Measurements from ENCODE around the gene MEGF9. TPM values are rescaled to one million over a fixed set of nuclear protein-coding genes. Genes with fewer than 3 reads are reported as not detected.
A peak's percentile ranks its signal among the peaks of the same experiment; 100 is the strongest.

Gene MEGF9
- total and polyA plus RNA-seq, 2 donors: 3.5 to 3.7 TPM

DNA sequence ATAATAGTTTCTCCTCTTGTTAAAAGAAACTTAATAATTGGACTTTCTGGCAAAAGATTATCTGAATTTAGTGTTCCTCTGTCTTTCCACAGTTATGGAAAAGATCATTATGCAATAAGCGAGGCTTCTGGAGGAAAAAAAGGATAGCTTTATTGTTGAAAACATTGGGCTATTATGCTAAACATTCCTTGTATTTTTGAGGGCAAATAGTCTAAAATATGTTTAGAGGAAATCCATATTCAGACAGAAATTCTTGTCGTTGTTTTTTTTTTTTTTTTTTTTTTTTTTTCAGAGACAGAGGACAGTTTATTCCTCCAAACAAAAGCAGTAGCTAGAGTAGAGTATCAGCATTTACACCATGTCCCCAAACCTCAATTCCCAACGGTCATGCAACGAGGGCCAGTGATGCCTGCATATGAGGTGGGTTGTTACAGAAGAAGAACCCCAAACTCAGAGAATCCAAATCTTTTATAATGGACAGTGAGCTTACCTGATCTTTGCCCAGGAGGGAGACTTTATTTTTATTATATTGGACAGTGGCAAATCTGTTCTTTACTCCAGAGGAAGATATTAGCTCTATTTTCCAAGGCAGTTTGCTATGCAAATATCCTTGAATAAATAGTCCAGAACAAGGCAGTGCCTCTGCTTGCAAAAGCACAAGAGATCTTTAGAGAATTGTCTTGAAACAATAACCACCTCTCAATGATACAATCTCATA is 85.9 kb downstream of the MEGF9 start:
- Histone ChIP-seq H3K4me3 (ENCODE audit: low read length in 2 of 2) (no peak overlapping the region), H3K27me3 (ENCODE audit: control insufficient read depth in 2 of 2, insufficient read depth in 1 of 2, low read length in 1 of 2) (no peaks in the 10 kb centered on the region), H3K9me3 (ENCODE audit: control insufficient read depth in 2 of 2, insufficient read depth in 1 of 2, low read length in 1 of 2) (no peaks in the 10 kb centered on the region), H3K27ac (ENCODE audit: low read depth in 1 of 2, low read length in 1 of 2) (no peak overlapping the region), H3K36me3 (ENCODE audit: control insufficient read depth in 2 of 2, insufficient read depth in 2 of 2, low read length in 1 of 2) (no peaks in the 10 kb centered on the region), H3K4me1 (ENCODE audit: control insufficient read depth in 2 of 2, insufficient read depth in 2 of 2, low read length in 2 of 2) (no peaks in the 10 kb centered on the region)
- no peak for DNase-seq (ENCODE audit: low read depth in 6 of 9, low spot score in 9 of 9)
- WGBS: 98% methylated on average over 4 of the region's 4 CpGs

GRCh38 chr9:120627073-120627472 is 87.2 kb downstream of the MEGF9 start:
- Histone ChIP-seq H3K27me3 (ENCODE audit: control insufficient read depth in 2 of 2, insufficient read depth in 1 of 2, low read length in 1 of 2) (no peaks in the 10 kb centered on the region), H3K4me1 (ENCODE audit: control insufficient read depth in 2 of 2, insufficient read depth in 2 of 2, low read length in 2 of 2) (no peaks in the 10 kb centered on the region), H3K27ac (ENCODE audit: low read depth in 1 of 2, low read length in 1 of 2) (no peak overlapping the region), H3K4me3 (ENCODE audit: low read length in 2 of 2) (no peak overlapping the region), H3K9me3 (ENCODE audit: control insufficient read depth in 2 of 2, insufficient read depth in 1 of 2, low read length in 1 of 2) (no peaks in the 10 kb centered on the region), H3K36me3 (ENCODE audit: control insufficient read depth in 2 of 2, insufficient read depth in 2 of 2, low read length in 1 of 2) (no peaks in the 10 kb centered on the region)
- WGBS: 97% methylated on average over 2 of the region's 2 CpGs
- DNase-seq (ENCODE audit: low read depth in 6 of 9, low spot score in 9 of 9): no peak

- H3K36me3 ChIP-seq (ENCODE audit: control insufficient read depth in 2 of 2, insufficient read depth in 2 of 2, low read length in 1 of 2): no peaks in the 10 kb centered on the region
- 100% methylated on average over 1 of the region's 1 CpG for WGBS
- no peak for DNase-seq (ENCODE audit: low read depth in 6 of 9, low spot score in 9 of 9)
- no peak overlapping the region for H3K4me3 ChIP-seq (ENCODE audit: low read length in 2 of 2)
- no peaks in the 10 kb centered on the region for H3K4me1 ChIP-seq (ENCODE audit: control insufficient read depth in 2 of 2, insufficient read depth in 2 of 2, low read length in 2 of 2)
- H3K27me3 ChIP-seq (ENCODE audit: control insufficient read depth in 2 of 2, insufficient read depth in 1 of 2, low read length in 1 of 2): no peaks in the 10 kb centered on the region
- no peak overlapping the region for H3K27ac ChIP-seq (ENCODE audit: low read depth in 1 of 2, low read length in 1 of 2)
- H3K9me3 ChIP-seq (ENCODE audit: control insufficient read depth in 2 of 2, insufficient read depth in 1 of 2, low read length in 1 of 2): no peaks in the 10 kb centered on the region
These were observed 87.8 kb downstream of the MEGF9 start for GRCh38 chr9:120626512-120626911.

GRCh38 chr9:120625222-120625621 is 89.0 kb downstream of the MEGF9 start:
- no peak overlapping the region for H3K27ac ChIP-seq (ENCODE audit: low read depth in 1 of 2, low read length in 1 of 2)
- WGBS: 88% methylated on average over 6 of the region's 6 CpGs

DNA sequence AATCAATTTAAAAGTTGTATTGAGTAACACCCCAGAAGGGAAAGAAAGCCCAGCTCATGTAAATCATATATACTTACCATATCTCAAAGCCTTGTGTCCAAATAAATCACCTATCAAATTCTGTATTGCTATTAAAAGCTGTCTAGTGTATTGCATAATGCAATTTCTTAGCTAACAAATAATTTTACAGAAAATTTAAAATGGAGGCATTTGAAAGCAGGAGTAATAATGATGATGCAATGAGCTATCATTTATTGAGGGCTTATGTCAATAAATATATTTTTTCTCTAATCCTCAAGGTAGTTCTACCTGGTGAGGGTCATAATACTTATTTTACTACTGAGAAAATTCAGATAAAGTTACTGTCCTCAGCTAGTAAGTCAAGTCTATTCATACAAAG is 91.5 kb downstream of the MEGF9 start:
- H3K27me3 ChIP-seq (ENCODE audit: control insufficient read depth in 2 of 2, insufficient read depth in 1 of 2, low read length in 1 of 2): no peaks in the 10 kb centered on the region

More at GRCh38 chr9:120625222-120625621, 89.0 kb downstream of the MEGF9 start:
- H3K27me3 ChIP-seq (ENCODE audit: control insufficient read depth in 2 of 2, insufficient read depth in 1 of 2, low read length in 1 of 2): no peaks in the 10 kb centered on the region
- H3K36me3 ChIP-seq (ENCODE audit: control insufficient read depth in 2 of 2, insufficient read depth in 2 of 2, low read length in 1 of 2): no peaks in the 10 kb centered on the region
- no peaks in the 10 kb centered on the region for H3K9me3 ChIP-seq (ENCODE audit: control insufficient read depth in 2 of 2, insufficient read depth in 1 of 2, low read length in 1 of 2)
- DNase-seq (ENCODE audit: low read depth in 6 of 9, low spot score in 9 of 9): no peak
- no peak overlapping the region for H3K4me3 ChIP-seq (ENCODE audit: low read length in 2 of 2)
- no peaks in the 10 kb centered on the region for H3K4me1 ChIP-seq (ENCODE audit: control insufficient read depth in 2 of 2, insufficient read depth in 2 of 2, low read length in 2 of 2)

DNA sequence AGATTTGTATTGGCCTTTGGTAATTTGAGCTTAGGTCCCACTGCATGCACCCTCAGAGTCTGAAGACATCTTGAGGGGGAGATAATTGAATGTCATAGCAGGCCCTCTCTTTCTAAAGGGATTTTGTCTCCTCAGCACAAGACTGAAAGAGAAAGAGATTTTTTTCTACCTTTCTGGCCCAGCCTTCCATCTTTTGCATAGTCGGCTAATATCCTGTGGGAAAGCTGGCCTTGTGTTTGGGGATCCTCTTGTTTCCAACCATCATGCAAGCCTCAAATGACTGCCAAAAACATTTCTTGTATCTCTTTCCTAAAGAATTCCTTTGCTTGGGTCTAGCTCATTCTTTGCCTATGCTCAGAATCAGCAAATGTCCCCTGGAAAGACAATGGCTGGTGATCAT is 92.3 kb downstream of the MEGF9 start:
- Histone ChIP-seq H3K36me3 (ENCODE audit: control insufficient read depth in 2 of 2, insufficient read depth in 2 of 2, low read length in 1 of 2) (no peaks in the 10 kb centered on the region), H3K4me1 (ENCODE audit: control insufficient read depth in 2 of 2, insufficient read depth in 2 of 2, low read length in 2 of 2) (no peaks in the 10 kb centered on the region), H3K27ac (ENCODE audit: low read depth in 1 of 2, low read length in 1 of 2) (no peak overlapping the region), H3K4me3 (ENCODE audit: low read length in 2 of 2) (no peak overlapping the region), H3K27me3 (ENCODE audit: control insufficient read depth in 2 of 2, insufficient read depth in 1 of 2, low read length in 1 of 2) (no peaks in the 10 kb centered on the region), H3K9me3 (ENCODE audit: control insufficient read depth in 2 of 2, insufficient read depth in 1 of 2, low read length in 1 of 2) (no peaks in the 10 kb centered on the region)
- no peak for DNase-seq (ENCODE audit: low read depth in 6 of 9, low spot score in 9 of 9)
- WGBS: 98% methylated on average over 1 of the region's 1 CpG

More for the DNA sequence above, 91.5 kb downstream of the MEGF9 start:
- Histone ChIP-seq H3K36me3 (ENCODE audit: control insufficient read depth in 2 of 2, insufficient read depth in 2 of 2, low read length in 1 of 2) (no peaks in the 10 kb centered on the region), H3K4me1 (ENCODE audit: control insufficient read depth in 2 of 2, insufficient read depth in 2 of 2, low read length in 2 of 2) (no peaks in the 10 kb centered on the region), H3K4me3 (ENCODE audit: low read length in 2 of 2) (no peak overlapping the region), H3K27ac (ENCODE audit: low read depth in 1 of 2, low read length in 1 of 2) (no peak overlapping the region), H3K9me3 (ENCODE audit: control insufficient read depth in 2 of 2, insufficient read depth in 1 of 2, low read length in 1 of 2) (no peaks in the 10 kb centered on the region)
- DNase-seq (ENCODE audit: low read depth in 6 of 9, low spot score in 9 of 9): no peak

DNA sequence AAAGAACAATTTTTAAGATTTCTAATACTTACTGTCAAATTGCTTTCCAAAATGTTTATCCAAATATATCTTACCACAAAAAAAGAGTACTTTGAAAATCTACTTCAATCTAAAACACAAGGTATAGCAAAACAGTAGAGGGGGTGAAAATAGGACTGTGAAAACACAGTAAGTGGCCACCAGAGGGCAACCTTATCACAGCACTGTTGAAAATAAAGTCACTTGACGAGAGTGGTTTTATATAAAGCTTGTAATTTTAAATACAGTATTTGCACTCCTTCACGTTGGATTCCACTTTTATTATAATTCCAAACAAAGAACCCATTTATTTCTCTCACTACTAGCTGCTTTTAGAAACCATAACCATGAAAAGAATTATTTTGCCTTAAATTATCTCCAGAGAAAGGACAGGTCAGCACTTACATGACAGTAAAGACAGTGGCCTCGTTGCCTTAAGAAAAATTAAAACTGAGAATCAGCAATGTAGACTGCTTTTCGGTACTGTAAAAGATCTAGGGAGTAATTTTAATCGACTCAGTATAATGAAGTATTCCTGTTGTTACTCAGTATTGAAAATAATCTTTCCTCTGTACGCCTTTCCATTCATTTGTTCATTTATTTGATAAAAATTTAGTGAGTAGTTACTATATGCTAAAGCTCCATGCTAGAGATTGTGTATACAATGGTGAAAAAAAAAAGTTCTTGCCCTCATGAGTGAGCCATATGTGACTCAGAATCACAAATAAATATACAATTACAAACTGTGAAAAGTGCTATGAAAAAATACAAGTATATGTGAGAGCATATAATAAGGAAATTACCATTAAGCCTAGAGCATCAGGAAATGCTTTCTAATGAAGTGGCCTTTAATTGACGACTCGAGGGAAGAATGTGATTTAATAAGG is 94.3 kb downstream of the MEGF9 start:
- Histone ChIP-seq H3K27ac (ENCODE audit: low read depth in 1 of 2, low read length in 1 of 2) (no peak overlapping the region), H3K9me3 (ENCODE audit: control insufficient read depth in 2 of 2, insufficient read depth in 1 of 2, low read length in 1 of 2) (no peaks in the 10 kb centered on the region)

GRCh38 chr9:120616966-120617935 is 97.0 kb downstream of the MEGF9 start:
- H3K4me1 ChIP-seq (ENCODE audit: control insufficient read depth in 2 of 2, insufficient read depth in 2 of 2, low read length in 2 of 2): no peaks in the 10 kb centered on the region
- no peak for DNase-seq (ENCODE audit: low read depth in 6 of 9, low spot score in 9 of 9)
- no peak overlapping the region for H3K27ac ChIP-seq (ENCODE audit: low read depth in 1 of 2, low read length in 1 of 2)
- no peaks in the 10 kb centered on the region for H3K36me3 ChIP-seq (ENCODE audit: control insufficient read depth in 2 of 2, insufficient read depth in 2 of 2, low read length in 1 of 2)
- no peaks in the 10 kb centered on the region for H3K9me3 ChIP-seq (ENCODE audit: control insufficient read depth in 2 of 2, insufficient read depth in 1 of 2, low read length in 1 of 2)
- no peaks in the 10 kb centered on the region for H3K27me3 ChIP-seq (ENCODE audit: control insufficient read depth in 2 of 2, insufficient read depth in 1 of 2, low read length in 1 of 2)
- H3K4me3 ChIP-seq (ENCODE audit: low read length in 2 of 2): no peak overlapping the region

More for the DNA sequence above, 94.3 kb downstream of the MEGF9 start:
- Histone ChIP-seq H3K4me1 (ENCODE audit: control insufficient read depth in 2 of 2, insufficient read depth in 2 of 2, low read length in 2 of 2) (no peaks in the 10 kb centered on the region), H3K36me3 (ENCODE audit: control insufficient read depth in 2 of 2, insufficient read depth in 2 of 2, low read length in 1 of 2) (no peaks in the 10 kb centered on the region), H3K4me3 (ENCODE audit: low read length in 2 of 2) (no peak overlapping the region), H3K27me3 (ENCODE audit: control insufficient read depth in 2 of 2, insufficient read depth in 1 of 2, low read length in 1 of 2) (no peaks in the 10 kb centered on the region)
- WGBS: 64% methylated on average over 8 of the region's 8 CpGs
- peak; percentile 27 to 75 (median 55) for DNase-seq (ENCODE audit: low read depth in 6 of 9, low spot score in 9 of 9)

Measured in thymus (tissue), 11 donors.